G401 (cell line): ENCODE data around the gene KCNIP3. TPM values are rescaled to one million over a fixed set of nuclear protein-coding genes. Genes with fewer than 3 reads are reported as not detected.

ENCODE experiments used
- DNase-seq: peaks from one replicate; pipeline ENCODE4 v3.0.0-alpha.2; 2015; ENCODE audit warnings: low spot score
- in situ Hi-C: cut with HindIII; loops from 2 replicates; pipeline ENCODE4 v1.10.0; 2016; ENCODE audit warnings: low sequenced_read_pairs, mixed read lengths
- total RNA-seq: library from RNA; depleted of rRNA; stranded (reverse); fragments of >200 nt; shearing (Covaris generic); gene quantifications from 2 replicates; pipeline ENCODE4 v1.2.3, GENCODE V29; 2014

The KCNIP3 gene
- total RNA-seq, 1 experiment from 2014 or later = not detected

- in situ Hi-C loops = no loop called here
- DNase-seq = no peak
Measured at GRCh38 chr2:95320986-95321767, 24.0 kb downstream of the KCNIP3 start.

GRCh38 chr2:95323347-95324155, 26.4 kb downstream of the KCNIP3 start:
- in situ Hi-C loops = no loop called here
- no peak for DNase-seq

GRCh38 chr2:95325026-95325425, 27.9 kb downstream of the KCNIP3 start:
- no peak for DNase-seq
- in situ Hi-C loops = no loop called here

- in situ Hi-C loops = no loop called here
- no peak for DNase-seq
Measured at GRCh38 chr2:95325590-95326432, 28.7 kb downstream of the KCNIP3 start.

- in situ Hi-C loops = no loop called here
- DNase-seq = no peak
Measured at GRCh38 chr2:95326433-95327140, 29.4 kb downstream of the KCNIP3 start.

- DNase-seq = no peak
- in situ Hi-C loops = no loop called here
Measured at GRCh38 chr2:95327861-95328260, 30.7 kb downstream of the KCNIP3 start.

GRCh38 chr2:95328358-95329125, 31.4 kb downstream of the KCNIP3 start:
- in situ Hi-C loops = no loop called here

GRCh38 chr2:95329401-95329800, 32.3 kb downstream of the KCNIP3 start:
- in situ Hi-C loops = no loop called here
- no peak for DNase-seq

More at GRCh38 chr2:95328358-95329125, 31.4 kb downstream of the KCNIP3 start:
- DNase-seq = no peak

GRCh38 chr2:95329891-95330793, 33.0 kb downstream of the KCNIP3 start:
- DNase-seq = no peak
- in situ Hi-C loops = no loop called here

GRCh38 chr2:95330794-95331338, 33.7 kb downstream of the KCNIP3 start:
- no peak for DNase-seq
- in situ Hi-C loops = no loop called here

- in situ Hi-C loops = no loop called here
- DNase-seq = no peak
Measured at GRCh38 chr2:95331606-95332005, 34.5 kb downstream of the KCNIP3 start.

- no peak for DNase-seq
- in situ Hi-C loops = no loop called here
Measured at GRCh38 chr2:95332036-95332435, 34.9 kb downstream of the KCNIP3 start.

GRCh38 chr2:95333056-95333455, 35.9 kb downstream of the KCNIP3 start:
- DNase-seq = no peak
- in situ Hi-C loops = no loop called here

- no peak for DNase-seq
- in situ Hi-C loops = no loop called here
Measured at GRCh38 chr2:95333888-95334338, 36.8 kb downstream of the KCNIP3 start.

GRCh38 chr2:95334916-95335641, 37.9 kb downstream of the KCNIP3 start:
- DNase-seq = no peak
- in situ Hi-C loops = no loop called here

GRCh38 chr2:95336406-95336805, 39.3 kb downstream of the KCNIP3 start:
- DNase-seq = no peak
- in situ Hi-C loops = no loop called here
